Suppressor macrophage treated with lipopolysaccharide for 1 hour (primary cell): ENCODE results near the gene UGT1A8.

ENCODE experiments used
- DNase-seq, 3 donors: peaks; one replicate each; pipeline ENCODE4 v3.0.0-alpha.2; 2020 to 2022

Gene UGT1A8

GRCh38 chr2:233822101-233822771 lies 204.8 kb downstream of the UGT1A8 start:
- DNase-seq, result no peak
